Stimulated activated CD8-positive, alpha-beta memory T cell treated with anti-CD3 and anti-CD28 coated beads, Interleukin-4, amount 100 ng/mL, for 48 hours (primary cell): ENCODE results near the gene GOLGA8R.
"Not testable (repeated sequence)": the region's sequence is repeated elsewhere in the genome, so short reads cannot be mapped to it uniquely, and the experiment has no call there.

Experiments used
- DNase-seq: peaks from one replicate; pipeline ENCODE4 v3.0.0-alpha.2; 2020

Gene GOLGA8R

GRCh38 chr15:30414160-30414559, at the start of gene GOLGA8R:
TSS of gene GOLGA8R (minus strand) at chr15:30414260. CDS start at chr15:30414162, 98 bp downstream.
- DNase-seq: not testable (repeated sequence)

- DNase-seq: not testable (repeated sequence)
Measured at GRCh38 chr15:30463849-30464248, 49.8 kb upstream of the GOLGA8R start.

- DNase-seq: not testable (repeated sequence)
Measured at GRCh38 chr15:30462176-30462575, 48.1 kb upstream of the GOLGA8R start.

GRCh38 chr15:30452702-30453101, 38.6 kb upstream of the GOLGA8R start:
- not testable (repeated sequence) for DNase-seq

- DNase-seq: not testable (repeated sequence)
Measured at GRCh38 chr15:30438348-30438747, 24.3 kb upstream of the GOLGA8R start.

- DNase-seq: not testable (repeated sequence)
Measured at GRCh38 chr15:30435878-30436277, 21.8 kb upstream of the GOLGA8R start.

- DNase-seq: not testable (repeated sequence)
Measured at GRCh38 chr15:30420723-30421122, 6.7 kb upstream of the GOLGA8R start.

- DNase-seq: not testable (repeated sequence)
Measured at GRCh38 chr15:30407636-30408035, 6.4 kb downstream of the GOLGA8R start.

- DNase-seq: peak; percentile 68
Measured at GRCh38 chr15:30398988-30399387, 15.1 kb downstream of the GOLGA8R start.

- not testable (repeated sequence) for DNase-seq
Measured at GRCh38 chr15:30393664-30393991, 20.4 kb downstream of the GOLGA8R start.

- not testable (repeated sequence) for DNase-seq
Measured at GRCh38 chr15:30392766-30393663, 21.0 kb downstream of the GOLGA8R start, which contains the start of gene CHRFAM7A. TSS of gene CHRFAM7A (minus strand) at chr15:30393540. CDS start at chr15:30383351, 10,189 bp downstream.

GRCh38 chr15:30386318-30386887, 27.7 kb downstream of the GOLGA8R start:
- DNase-seq: not testable (repeated sequence)

- not testable (repeated sequence) for DNase-seq
Measured at GRCh38 chr15:30377082-30377413, 37.0 kb downstream of the GOLGA8R start.

GRCh38 chr15:30376375-30377081, 37.5 kb downstream of the GOLGA8R start:
- not testable (repeated sequence) for DNase-seq

GRCh38 chr15:30375872-30376271, 38.2 kb downstream of the GOLGA8R start:
- not testable (repeated sequence) for DNase-seq

- not testable (repeated sequence) for DNase-seq
Measured at GRCh38 chr15:30374862-30375261, 39.2 kb downstream of the GOLGA8R start.

GRCh38 chr15:30368271-30368670, 45.8 kb downstream of the GOLGA8R start:
- DNase-seq: not testable (repeated sequence)

- DNase-seq: not testable (repeated sequence)
Measured at GRCh38 chr15:30367246-30367645, 46.8 kb downstream of the GOLGA8R start.

GRCh38 chr15:30361404-30361803, 52.7 kb downstream of the GOLGA8R start:
- not testable (repeated sequence) for DNase-seq

GRCh38 chr15:30360990-30361389, 53.1 kb downstream of the GOLGA8R start:
- DNase-seq: not testable (repeated sequence)

- not testable (repeated sequence) for DNase-seq
Measured at GRCh38 chr15:30355043-30355442, 59.0 kb downstream of the GOLGA8R start.
